Left renal cortex interstitium (tissue), 4 donors: ENCODE measurements around the gene LRRC73. TPM values are rescaled to one million over a fixed set of nuclear protein-coding genes. Genes with fewer than 3 reads are reported as not detected.
"Not testable (repeated sequence)": the region's sequence is repeated elsewhere in the genome, so short reads cannot be mapped to it uniquely, and the experiment has no call there.

Experiments used
- DNase-seq, 4 donors: peaks; one replicate each; pipeline ENCODE4 v3.0.0-alpha.2; 2013; ENCODE audit warnings: low read depth in 4 of 4, low spot score in 2 of 4, missing footprints in 1 of 4
- polyA plus RNA-seq, 4 donors: library from polyadenylated mRNA; unstranded; fragments of 120-200 nt; gene quantifications; one replicate each; pipeline ENCODE4 v1.2.1, GENCODE V29; 2013; ENCODE audit not compliant: insufficient read length in 4 of 4

LRRC73 gene
- polyA plus RNA-seq, 4 donors: 0.95 to 1.8 (median 1.4) TPM

GRCh38 chr6:43515808-43516207 is 5.7 kb upstream of the LRRC73 start:
- no peak for DNase-seq

- no peak for DNase-seq
Observed at GRCh38 chr6:43511824-43512415, 1.8 kb upstream of the LRRC73 start.

DNA sequence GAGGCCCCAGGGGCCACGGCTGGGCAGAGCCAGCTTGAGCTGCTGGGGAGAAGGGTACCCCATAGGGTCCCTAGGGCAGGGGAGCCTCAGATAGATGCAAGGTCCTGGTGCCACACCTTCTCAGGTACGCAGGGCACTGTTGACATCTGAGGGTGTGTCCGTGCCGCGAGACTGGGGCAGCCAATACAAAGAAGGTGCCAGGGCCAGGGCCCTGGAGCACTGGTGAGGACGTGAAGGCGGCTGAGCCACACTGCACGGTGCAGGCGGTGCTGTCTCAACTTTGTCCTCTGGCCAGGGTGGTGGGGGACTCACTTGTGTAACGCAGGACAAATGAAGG is 649 bp upstream of the LRRC73 start:
- DNase-seq: no peak

- no peak for DNase-seq
Observed at GRCh38 chr6:43509142-43509983, 783 bp downstream of the LRRC73 start.

GRCh38 chr6:43508481-43509141 is 1.5 kb downstream of the LRRC73 start:
- no peak for DNase-seq

DNA sequence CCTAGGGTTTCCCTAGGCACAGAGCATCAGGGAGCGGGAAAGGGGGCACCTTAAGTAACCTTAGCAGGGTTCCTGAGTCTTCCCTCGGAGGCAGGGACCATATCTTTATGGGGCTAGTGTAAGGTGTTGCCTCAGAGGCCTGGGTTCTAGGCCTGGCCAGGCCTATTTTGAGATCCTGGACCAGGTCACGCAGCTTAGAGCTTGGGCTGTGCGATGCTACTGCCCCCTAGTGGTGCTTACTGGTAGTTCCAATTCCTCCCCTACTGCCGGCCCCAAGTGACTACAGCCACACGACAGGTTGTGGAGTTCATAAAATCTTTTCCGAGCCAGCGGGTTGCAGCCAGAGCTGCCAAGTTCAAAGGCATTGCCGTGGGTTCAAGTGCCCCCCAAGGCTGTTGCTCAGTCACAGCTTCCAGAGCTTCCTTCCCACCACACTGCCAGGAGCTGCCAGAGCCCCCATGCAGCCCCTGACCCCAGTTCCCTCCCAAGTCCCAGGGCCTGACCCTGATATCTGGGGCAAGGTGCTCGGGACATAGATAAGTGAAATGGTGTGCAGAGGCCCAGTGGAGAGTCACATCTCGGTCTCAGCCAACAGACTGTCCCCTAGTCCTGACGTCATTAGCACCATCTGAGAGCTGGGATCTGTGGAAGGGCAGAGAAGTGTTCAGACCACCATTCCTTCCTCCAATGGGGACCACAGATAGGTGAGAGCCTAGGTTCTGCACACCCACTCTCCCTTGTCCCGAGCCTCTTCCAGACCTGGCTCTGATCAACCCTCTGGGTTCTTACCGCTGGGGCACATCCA is 3.3 kb downstream of the LRRC73 start:
- DNase-seq: peak in 3 of 4 donors; percentile 52 to 77 (median 65)

DNA sequence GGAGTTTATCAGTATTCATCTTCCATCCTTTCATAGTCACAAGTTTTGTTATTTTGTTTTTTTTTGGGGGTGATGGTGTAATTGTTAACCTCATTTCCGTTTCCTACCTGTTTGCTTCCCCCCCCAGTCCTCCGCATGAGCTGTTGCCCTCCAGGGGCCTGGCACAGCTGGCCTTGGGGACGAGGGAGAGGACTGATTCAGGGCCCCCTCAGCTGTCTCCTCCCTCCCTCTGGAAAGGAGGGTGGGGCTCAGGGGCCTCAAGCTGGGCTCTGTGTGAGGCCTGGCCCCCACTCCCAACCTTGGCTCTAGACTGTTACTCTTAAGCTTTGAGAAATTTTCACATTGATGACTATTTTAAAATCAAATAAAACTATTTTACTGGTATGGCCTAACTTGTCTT is 4.0 kb downstream of the LRRC73 start:
- no peak for DNase-seq

DNA sequence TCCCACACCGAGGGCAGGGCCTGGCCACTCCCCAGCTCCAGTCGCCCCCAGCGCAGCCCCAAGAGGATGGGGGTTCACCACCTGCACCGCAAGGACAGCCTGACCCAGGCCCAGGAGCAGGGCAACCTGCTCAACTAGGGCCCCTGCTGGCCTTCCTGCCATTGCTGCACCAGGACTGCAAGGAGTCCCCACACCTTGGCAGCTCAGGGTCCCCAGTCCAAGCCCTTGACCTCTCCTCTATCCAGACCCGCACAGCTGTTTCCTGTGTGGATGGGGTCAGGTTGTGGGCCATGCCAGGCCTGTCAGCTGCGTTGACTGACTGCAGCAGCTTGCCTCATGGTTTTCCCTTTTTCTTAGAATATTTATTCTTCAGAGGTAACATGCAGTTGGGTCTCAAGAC is 4.4 kb downstream of the LRRC73 start:
- DNase-seq: no peak

DNA sequence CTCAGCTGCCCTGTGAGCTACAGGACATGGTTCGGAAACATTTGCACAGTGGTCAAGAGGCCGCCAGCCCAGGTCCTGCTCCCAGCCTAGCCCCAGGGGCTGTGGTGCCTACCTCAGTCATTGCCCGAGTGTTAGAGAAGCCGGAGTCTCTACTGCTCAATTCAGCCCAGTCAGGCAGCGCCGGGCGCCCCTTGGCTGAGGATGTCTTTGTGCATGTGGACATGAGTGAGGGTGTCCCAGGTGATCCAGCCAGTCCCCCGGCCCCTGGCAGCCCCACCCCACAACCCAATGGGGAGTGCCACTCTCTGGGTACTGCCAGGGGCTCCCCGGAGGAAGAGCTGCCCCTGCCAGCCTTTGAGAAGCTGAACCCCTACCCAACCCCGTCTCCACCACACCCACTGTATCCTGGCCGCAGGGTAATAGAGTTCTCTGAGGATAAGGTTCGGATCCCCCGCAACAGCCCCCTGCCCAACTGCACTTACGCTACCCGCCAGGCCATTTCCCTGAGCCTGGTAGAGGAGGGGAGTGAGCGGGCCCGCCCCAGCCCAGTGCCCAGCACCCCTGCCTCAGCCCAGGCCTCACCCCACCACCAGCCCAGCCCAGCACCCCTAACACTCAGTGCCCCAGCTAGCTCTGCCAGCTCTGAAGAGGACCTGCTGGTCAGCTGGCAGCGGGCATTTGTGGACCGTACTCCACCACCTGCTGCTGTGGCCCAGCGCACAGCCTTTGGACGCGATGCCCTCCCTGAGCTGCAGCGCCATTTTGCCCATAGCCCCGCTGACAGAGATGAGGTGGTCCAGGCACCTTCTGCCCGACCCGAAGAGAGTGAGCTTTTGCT is 5.2 kb downstream of the LRRC73 start:
- DNase-seq: no peak

- DNase-seq: no peak
Observed at GRCh38 chr6:43503443-43503842, 6.7 kb downstream of the LRRC73 start.

- no peak for DNase-seq
Observed at GRCh38 chr6:43502666-43503065, 7.5 kb downstream of the LRRC73 start.

- no peak for DNase-seq
Observed at GRCh38 chr6:43500921-43501320, 9.2 kb downstream of the LRRC73 start.

- no peak for DNase-seq
Observed at GRCh38 chr6:43499028-43499815, 10.9 kb downstream of the LRRC73 start.

DNA sequence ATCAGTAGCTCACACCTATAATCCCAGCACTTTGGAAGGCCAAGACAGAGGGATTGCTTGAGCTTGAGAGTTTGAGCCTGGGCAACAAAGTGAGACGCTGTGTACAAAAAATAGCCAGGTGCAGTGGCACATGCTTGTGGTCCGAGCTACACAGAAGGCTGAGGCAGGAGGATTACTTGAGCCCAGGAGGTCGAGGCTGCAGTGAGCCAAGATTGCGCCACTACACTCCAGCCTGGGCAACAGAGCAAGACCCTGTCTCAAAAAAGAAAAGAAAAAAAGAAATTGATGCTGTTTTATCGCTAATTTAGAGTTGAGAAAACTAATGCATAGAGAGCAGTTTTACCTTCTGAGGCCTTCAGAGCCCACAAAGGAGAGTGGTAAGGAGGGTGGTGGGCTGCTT is 11.9 kb downstream of the LRRC73 start:
- not testable (repeated sequence) for DNase-seq

DNA sequence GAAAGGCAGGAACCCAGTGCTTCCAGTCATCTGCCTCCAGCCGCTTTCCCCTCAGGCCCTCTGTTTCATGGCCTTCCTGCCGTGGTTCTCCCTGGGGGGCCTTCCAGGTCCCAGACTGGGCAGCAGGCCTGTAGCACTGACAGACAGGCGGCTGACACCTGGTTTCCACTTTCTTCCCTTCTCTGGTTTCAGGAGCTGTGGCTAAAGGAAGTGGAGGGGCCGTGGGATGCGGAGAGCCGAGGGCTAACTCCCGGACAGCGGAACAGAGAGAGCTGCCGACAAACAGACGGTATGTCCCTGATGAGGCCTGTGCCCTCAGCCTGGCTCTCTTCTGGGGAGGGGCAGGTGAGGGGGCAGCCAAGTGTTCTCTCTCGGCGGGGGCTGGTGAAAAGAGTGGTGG is 12.5 kb downstream of the LRRC73 start:
- DNase-seq: no peak

DNA sequence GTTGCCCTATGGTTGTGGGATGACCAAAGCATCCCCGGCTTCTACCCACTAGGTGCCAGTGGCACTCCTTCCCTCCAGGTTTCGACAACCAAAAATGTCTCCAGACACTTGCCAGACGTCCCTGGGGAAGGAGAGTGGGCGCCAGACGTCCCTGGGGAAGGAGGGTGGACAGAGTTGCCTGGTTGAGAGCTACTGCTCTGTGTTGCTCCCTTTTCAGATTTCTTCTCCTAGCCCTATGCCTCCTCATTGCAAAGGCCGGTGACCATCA is 13.1 kb downstream of the LRRC73 start:
- no peak for DNase-seq

DNA sequence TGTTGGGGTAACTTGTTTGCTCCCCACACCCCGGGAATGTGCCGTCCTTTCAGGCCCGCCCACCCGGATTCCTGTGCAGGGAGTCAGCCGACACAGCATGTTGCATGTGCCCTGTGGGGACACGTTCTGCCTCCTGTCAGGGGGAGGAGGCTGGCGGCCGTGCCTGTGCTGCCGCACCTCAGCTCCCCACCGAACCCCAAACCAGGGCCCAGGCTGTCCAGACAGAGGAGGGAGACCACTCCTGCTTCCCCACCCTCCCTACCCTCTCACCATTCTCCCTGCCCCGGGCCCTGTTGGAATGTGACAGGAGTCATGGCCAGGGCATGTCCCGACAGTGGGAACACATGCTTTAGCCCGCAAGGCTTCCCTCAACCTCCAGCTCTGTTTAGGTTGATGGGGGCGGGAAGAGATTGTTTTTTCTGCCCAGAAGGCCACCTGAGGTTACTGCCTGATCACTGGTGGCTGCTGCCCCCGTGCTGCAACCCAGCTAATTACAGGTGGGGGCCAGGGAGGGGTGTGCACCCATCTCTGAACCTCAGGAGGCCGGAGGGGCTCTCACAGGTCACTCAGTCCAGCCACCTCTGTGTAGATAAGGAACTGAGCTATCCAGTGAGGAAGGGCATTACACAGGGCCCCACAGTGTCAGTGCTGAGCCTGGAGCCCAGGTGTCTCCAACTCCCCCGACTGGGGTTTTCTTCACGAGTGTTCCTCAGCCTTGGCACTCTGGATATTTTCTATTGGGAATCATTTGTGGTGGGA is 13.6 kb downstream of the LRRC73 start:
- DNase-seq: no peak

DNA sequence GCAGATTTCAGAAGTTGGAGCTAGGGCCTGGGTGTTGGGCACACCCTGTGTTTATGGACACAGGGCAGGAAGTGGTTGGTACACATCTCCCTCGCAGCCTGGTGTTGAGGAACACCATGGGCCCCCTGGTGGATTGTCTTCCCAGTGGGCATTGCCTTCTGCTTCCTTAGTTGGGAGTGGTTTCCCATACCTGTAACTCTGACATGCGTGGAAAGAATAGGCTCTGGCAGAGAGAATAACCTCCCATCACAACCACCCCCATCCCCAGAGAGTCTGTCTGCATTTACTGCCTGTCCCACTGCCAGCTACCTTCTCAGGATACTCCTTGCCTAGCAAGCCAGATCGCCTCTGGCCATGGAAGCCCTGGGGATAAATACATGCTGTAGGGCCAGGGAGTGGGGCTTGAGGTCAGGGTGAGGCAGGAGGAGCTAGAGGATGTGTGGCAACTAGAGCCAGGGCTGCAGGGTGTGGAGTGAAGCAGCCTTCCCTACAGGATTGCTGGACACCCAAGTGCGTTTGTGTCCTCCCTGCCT is 14.7 kb downstream of the LRRC73 start:
- DNase-seq: no peak

DNA sequence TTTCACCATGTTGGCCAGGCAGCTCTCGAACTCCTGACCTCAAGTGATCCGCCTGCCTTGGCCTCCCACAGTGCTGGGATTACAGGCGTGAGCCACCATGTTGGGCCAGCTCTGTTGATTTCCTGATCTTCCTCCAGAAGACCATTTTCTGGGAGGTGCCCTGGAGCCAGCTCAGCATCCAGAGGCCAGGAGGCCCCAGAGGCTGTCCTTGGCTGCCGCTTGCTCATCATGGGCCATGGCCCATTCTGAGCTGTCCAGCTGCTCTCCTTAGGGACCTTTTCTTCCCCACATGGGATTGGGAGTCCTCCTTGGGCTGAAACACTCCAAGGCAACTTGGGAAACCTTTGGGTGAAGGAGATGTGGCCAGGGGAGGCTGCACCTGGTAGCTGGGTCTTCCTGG is 15.4 kb downstream of the LRRC73 start:
- no peak for DNase-seq
